ENCODE measurements around the gene SORBS1. TPM values are rescaled to one million over a fixed set of nuclear protein-coding genes. Genes with fewer than 3 reads are reported as not detected.

SORBS1 gene
- total RNA-seq, 2 experiments from 2014 or later = 0.56 to 0.74 TPM

DNA sequence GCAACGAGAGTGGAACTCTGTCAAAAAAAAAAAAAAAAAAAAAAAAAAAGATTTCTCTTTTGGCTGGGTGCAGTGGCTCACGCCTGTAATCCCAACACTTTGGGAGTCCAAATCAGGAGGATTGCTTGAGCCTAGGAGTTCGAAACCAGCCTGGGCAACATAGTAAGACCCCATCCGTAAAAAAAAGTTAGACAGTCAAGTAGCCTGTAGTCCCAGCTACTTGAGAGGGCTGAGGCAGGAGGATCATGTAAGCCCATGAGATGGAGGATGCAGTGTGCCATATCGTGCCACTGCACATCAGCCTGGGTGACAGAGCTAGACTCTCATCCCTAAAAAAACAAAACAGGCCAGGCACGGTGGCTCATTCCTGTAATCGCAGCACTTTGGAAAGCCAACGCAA lies 295.6 kb downstream of the SORBS1 start:
- DNase-seq = no peak
- Mint-ChIP-seq H3K27ac (no peak overlapping the region), H3K4me3 (no peak overlapping the region), H3K27me3 (peaks cover 7% of the 10 kb centered on the region), H3K4me1 (no peaks in the 10 kb centered on the region), H3K36me3 (ENCODE audit: low read depth) (peaks cover 3% of the 10 kb centered on the region), H3K9me3 (no peaks in the 10 kb centered on the region)
- ChIA-PET CTCF (interaction anchor here (0.6 to 1.4 kb wide), 2 partner anchors 8 to 20 kb away, joined by 4 read pairs; no protein-coding TSS in a partner anchor), POLR2A (no interaction called here)

DNA sequence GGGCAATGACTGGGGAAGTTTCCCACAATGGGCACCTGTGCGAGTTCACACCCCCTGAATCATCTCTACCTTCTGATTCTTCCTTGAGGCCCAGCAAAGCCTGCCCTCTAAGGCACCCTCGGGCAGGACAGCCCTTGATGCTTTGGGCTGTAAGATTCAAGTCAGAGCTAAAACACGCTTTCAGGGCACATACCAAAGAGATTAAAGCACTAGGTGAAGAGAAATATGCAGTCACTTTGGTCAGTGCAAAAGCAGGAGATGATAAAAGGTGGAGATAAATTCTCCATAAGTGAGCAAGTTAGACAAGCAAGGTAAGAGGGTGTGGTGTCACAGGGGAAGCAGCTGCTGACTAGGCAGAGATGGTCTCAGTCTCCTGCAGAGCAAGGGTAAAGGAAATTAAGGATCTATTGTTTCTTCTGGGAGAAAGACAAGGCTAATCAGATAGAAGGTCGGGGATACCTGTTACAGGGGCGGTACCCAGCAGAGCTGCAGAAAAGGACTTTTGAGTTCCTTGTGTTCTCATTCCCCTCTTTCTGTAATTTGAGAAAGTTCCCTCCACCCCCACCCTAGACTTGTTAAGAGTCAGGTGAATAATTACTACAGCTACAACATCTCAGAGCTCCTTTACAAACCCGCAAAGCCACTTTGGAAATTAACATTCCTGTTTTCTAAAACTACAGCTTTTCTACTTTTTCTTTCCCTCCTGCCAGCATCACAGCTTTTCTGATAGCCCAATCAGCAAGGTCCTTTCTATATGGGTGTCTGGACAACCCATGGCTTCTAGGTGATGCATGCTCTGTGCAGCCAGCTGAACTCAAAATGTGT lies 296.7 kb downstream of the SORBS1 start:
- POLR2A ChIA-PET = no interaction called here
- CTCF ChIA-PET = interaction anchor here (1.4 kb wide), 1 partner anchor 19 kb away, joined by 4 read pairs; no protein-coding TSS in a partner anchor
- H3K27ac Mint-ChIP-seq = no peak overlapping the region
- peaks cover 3% of the 10 kb centered on the region for H3K36me3 Mint-ChIP-seq (ENCODE audit: low read depth)
- no peaks in the 10 kb centered on the region for H3K9me3 Mint-ChIP-seq
- H3K4me3 Mint-ChIP-seq = no peak overlapping the region
- no peak for DNase-seq
- no peaks in the 10 kb centered on the region for H3K4me1 Mint-ChIP-seq
- H3K27me3 Mint-ChIP-seq = peaks cover 7% of the 10 kb centered on the region

DNA sequence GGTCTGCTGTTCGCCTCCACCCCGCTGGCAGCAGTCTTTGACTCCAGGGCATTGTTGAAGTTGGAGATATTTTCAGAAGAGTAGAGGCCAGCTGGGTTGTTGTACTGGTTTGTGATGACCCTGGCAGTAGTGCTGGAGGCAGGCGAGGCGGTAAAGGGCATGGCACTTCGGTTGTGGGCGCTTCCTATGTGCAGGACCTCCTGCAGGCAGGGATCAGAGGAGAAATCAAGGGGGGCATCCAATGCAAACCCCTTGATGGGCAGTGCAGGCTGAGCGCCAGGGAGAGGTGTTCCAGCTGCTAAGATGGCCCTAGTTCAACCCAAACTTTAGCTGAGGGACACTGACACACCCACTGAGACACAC lies 297.3 kb downstream of the SORBS1 start:
- POLR2A ChIA-PET = no interaction called here
- peaks cover 3% of the 10 kb centered on the region for H3K36me3 Mint-ChIP-seq (ENCODE audit: low read depth)
- CTCF ChIA-PET = interaction anchor here (1.4 kb wide), 1 partner anchor 18 kb away, joined by 4 read pairs; no protein-coding TSS in a partner anchor
- H3K27me3 Mint-ChIP-seq = peaks cover 7% of the 10 kb centered on the region
- no peak overlapping the region for H3K4me3 Mint-ChIP-seq
- no peaks in the 10 kb centered on the region for H3K9me3 Mint-ChIP-seq
- no peak overlapping the region for H3K27ac Mint-ChIP-seq
- H3K4me1 Mint-ChIP-seq = no peaks in the 10 kb centered on the region
- no peak for DNase-seq

DNA sequence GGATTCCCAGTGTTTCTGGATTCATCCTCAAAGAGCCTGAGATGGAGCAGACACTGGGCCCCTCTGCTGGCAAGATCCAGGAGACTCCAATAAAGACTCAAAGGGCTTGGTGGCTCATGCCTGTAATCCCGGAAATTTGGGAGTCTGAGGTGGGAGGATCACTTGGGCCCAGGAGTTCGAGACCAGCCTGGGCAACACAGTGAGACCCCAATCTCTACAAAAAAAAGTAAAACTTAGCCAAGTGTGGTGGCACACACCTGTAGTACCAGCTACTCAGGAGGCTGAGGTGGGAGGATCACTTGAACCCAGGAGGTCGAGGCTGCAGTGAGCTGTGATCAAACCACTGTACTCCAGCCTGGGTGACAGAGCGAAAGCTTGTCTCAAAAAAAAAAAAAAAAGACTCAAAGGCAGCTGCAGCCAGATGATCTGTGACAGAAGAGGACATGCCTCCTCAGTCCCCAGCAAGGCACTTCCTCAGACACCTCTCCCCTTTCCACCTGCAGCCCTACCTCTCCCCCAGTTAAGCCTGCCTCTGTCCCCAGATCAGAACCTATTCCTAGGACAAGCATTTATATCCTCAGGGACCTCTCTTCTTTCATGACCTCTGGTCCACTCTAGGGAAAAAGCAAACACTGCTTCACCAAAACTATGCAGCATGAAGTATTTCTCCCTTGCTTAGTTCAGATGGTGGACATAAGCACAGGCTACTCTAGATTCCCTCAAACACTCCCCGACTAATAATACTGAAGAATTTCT lies 298.2 kb downstream of the SORBS1 start:
- H3K4me1 Mint-ChIP-seq = no peaks in the 10 kb centered on the region
- CTCF ChIA-PET = interaction anchor here (0.6 kb wide), 1 partner anchor 24 kb away, joined by 3 read pairs; no protein-coding TSS in a partner anchor

DNA sequence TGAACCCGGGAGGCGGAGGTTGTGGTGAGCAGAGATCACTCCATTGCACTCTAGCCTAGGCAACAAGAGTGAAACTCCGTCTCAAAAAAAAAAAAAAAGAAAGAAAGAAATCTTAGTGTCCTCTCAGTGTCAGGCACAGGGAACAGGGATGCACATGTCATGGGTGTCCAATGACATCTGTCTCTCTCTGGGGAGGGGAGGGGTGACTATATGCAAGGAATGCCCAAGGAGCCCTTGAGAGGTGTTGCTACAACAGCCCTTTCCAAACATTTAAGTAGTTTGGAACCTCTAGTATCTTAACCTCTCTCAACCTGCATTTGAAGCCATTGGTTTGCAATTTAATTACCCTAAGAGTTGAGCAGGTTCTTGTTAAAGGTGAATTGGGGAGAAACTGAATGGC lies 299.2 kb downstream of the SORBS1 start:
- DNase-seq = no peak
- ChIA-PET CTCF (no interaction called here), POLR2A (no interaction called here)
- H3K4me1 Mint-ChIP-seq = no peaks in the 10 kb centered on the region
- peaks cover 7% of the 10 kb centered on the region for H3K27me3 Mint-ChIP-seq
- H3K9me3 Mint-ChIP-seq = no peaks in the 10 kb centered on the region
- no peak overlapping the region for H3K4me3 Mint-ChIP-seq
- H3K36me3 Mint-ChIP-seq (ENCODE audit: low read depth) = peaks cover 3% of the 10 kb centered on the region
- no peak overlapping the region for H3K27ac Mint-ChIP-seq

More for the DNA sequence above, 298.2 kb downstream of the SORBS1 start:
- POLR2A ChIA-PET = no interaction called here
- no peaks in the 10 kb centered on the region for H3K9me3 Mint-ChIP-seq
- H3K4me3 Mint-ChIP-seq = no peak overlapping the region
- H3K27ac Mint-ChIP-seq = no peak overlapping the region
- no peak for DNase-seq
- H3K36me3 Mint-ChIP-seq (ENCODE audit: low read depth) = peaks cover 3% of the 10 kb centered on the region
- peaks cover 8% of the 10 kb centered on the region for H3K27me3 Mint-ChIP-seq

Other genes with a start within 250 kb of the SORBS1 start
- 10 to 100 TPM; 60.4 to 64.9 TPM for gene ALDH18A1, start 95.3 kb upstream of the SORBS1 start, total RNA-seq
- 10 to 100 TPM; 14.3 to 15.6 TPM for gene TCTN3, start 132.6 kb upstream of the SORBS1 start, total RNA-seq
- under 1 TPM in 1 of 2 experiments, not detected in 1; 0.27 TPM for gene ENTPD1, start 194.8 kb upstream of the SORBS1 start, total RNA-seq

Data from activated CD4-positive, alpha-beta T cell treated with anti-CD3 and anti-CD28 coated beads, Interleukin-2, amount 10 ng/mL, durations not matched to agents 7 days and 5 days (primary cell).